Type B pancreatic cell (in vitro differentiated cells): Measurements from ENCODE around the gene CRYBA1. TPM values are rescaled to one million over a fixed set of nuclear protein-coding genes. Genes with fewer than 3 reads are reported as not detected.

ENCODE experiments used
- DNase-seq: peaks from one replicate; pipeline ENCODE4 v3.0.0; 2021; ENCODE audit warnings: mixed read lengths; ENCODE audit not compliant: unreplicated experiment; ENCODE audit errors: extremely low spot score
- H3K27ac Mint-ChIP-seq: 2 replicates; pipeline ENCODE4 v1.8.0; 2021; ENCODE audit warnings: mild to moderate bottlenecking, mixed read lengths
- H3K27me3 Mint-ChIP-seq: 2 replicates; pipeline ENCODE4 v1.8.0; 2021; ENCODE audit warnings: mixed read lengths
- H3K36me3 Mint-ChIP-seq: 2 replicates; pipeline ENCODE4 v1.8.0; 2021; ENCODE audit warnings: mixed read lengths
- H3K4me1 Mint-ChIP-seq: one replicate; pipeline ENCODE4 v1.8.0; 2021; ENCODE audit warnings: mixed read lengths; ENCODE audit not compliant: unreplicated experiment
- H3K4me3 Mint-ChIP-seq: 2 replicates; pipeline ENCODE4 v1.8.0; 2021; ENCODE audit warnings: mild to moderate bottlenecking, mixed read lengths
- H3K9me3 Mint-ChIP-seq: 2 replicates; pipeline ENCODE4 v1.8.0; 2021; ENCODE audit warnings: mixed read lengths
- CTCF ChIP-seq: fragments of 200-600 bp; sonication (generic); conservative IDR thresholded peaks from 2 replicates; pipeline ENCODE4 v1.5.0; 2021; ENCODE audit warnings: antibody characterized with exemption, mild to moderate bottlenecking
- total RNA-seq: library from RNA; stranded (reverse); gene quantifications from 2 replicates; pipeline ENCODE4 v1.2.1, GENCODE V29; 2021; ENCODE audit warnings: low replicate concordance

The CRYBA1 gene
- total RNA-seq, 1 donor from 2014 or later: 1.4 TPM

GRCh38 chr17:29273924-29274323 lies 27.3 kb downstream of the CRYBA1 start:
- Mint-ChIP-seq H3K27ac (peak overlapping the region; percentile 78), H3K4me3 (no peak overlapping the region), H3K27me3 (no peaks in the 10 kb centered on the region), H3K9me3 (no peaks in the 10 kb centered on the region), H3K4me1 (peaks cover 15% of the 10 kb centered on the region), H3K36me3 (peaks cover 55% of the 10 kb centered on the region)
- no peak for DNase-seq
- TF ChIP-seq CTCF: no peak

- Mint-ChIP-seq H3K4me1 (peaks cover 20% of the 10 kb centered on the region), H3K36me3 (peaks cover 63% of the 10 kb centered on the region), H3K4me3 (no peak overlapping the region), H3K9me3 (peaks cover 4% of the 10 kb centered on the region), H3K27ac (no peak overlapping the region), H3K27me3 (no peaks in the 10 kb centered on the region)
- no peak for DNase-seq
- no peak for TF ChIP-seq CTCF
Observed at GRCh38 chr17:29278692-29279091, 32.0 kb downstream of the CRYBA1 start.

- Mint-ChIP-seq H3K27ac (no peak overlapping the region), H3K9me3 (peaks cover 8% of the 10 kb centered on the region), H3K4me3 (no peak overlapping the region), H3K27me3 (no peaks in the 10 kb centered on the region), H3K36me3 (peaks cover 62% of the 10 kb centered on the region), H3K4me1 (peaks cover 23% of the 10 kb centered on the region)
- DNase-seq: no peak
- no peak for TF ChIP-seq CTCF
Observed at GRCh38 chr17:29279397-29280070, 32.9 kb downstream of the CRYBA1 start.

- no peaks in the 10 kb centered on the region for H3K27me3 Mint-ChIP-seq
- H3K4me1 Mint-ChIP-seq: peaks cover 11% of the 10 kb centered on the region
- H3K4me3 Mint-ChIP-seq: no peak overlapping the region
Observed at GRCh38 chr17:29283496-29283895, 36.8 kb downstream of the CRYBA1 start.

GRCh38 chr17:29283961-29284360 lies 37.3 kb downstream of the CRYBA1 start:
- peak overlapping the region; percentile 39 for H3K4me3 Mint-ChIP-seq
- H3K9me3 Mint-ChIP-seq: peaks cover 8% of the 10 kb centered on the region
- H3K27me3 Mint-ChIP-seq: no peaks in the 10 kb centered on the region

More at GRCh38 chr17:29283496-29283895, 36.8 kb downstream of the CRYBA1 start:
- H3K9me3 Mint-ChIP-seq: peaks cover 8% of the 10 kb centered on the region
- H3K36me3 Mint-ChIP-seq: peaks cover 62% of the 10 kb centered on the region
- TF ChIP-seq CTCF: peak; percentile 19
- DNase-seq: no peak
- peak overlapping the region; percentile 54 for H3K27ac Mint-ChIP-seq

More at GRCh38 chr17:29283961-29284360, 37.3 kb downstream of the CRYBA1 start:
- no peak for TF ChIP-seq CTCF
- no peak for DNase-seq
- H3K4me1 Mint-ChIP-seq: peaks cover 14% of the 10 kb centered on the region
- peaks cover 62% of the 10 kb centered on the region for H3K36me3 Mint-ChIP-seq
- peak overlapping the region; percentile 54 for H3K27ac Mint-ChIP-seq
